Transverse colon (tissue), 4 donors: ENCODE measurements around the gene ONECUT3. TPM values are rescaled to one million over a fixed set of nuclear protein-coding genes. Genes with fewer than 3 reads are reported as not detected.

Experiments used
- DNase-seq: peaks from one replicate; pipeline ENCODE4 v3.0.0-alpha.2; 2019
- H3K27ac ChIP-seq, 4 donors: fragments of 200-600 bp; sonication (generic); 2 replicates each; pipeline ENCODE4 v1.5.1; 2016 to 2018; ENCODE audit warnings: inconsistent platforms in 4 of 4
- H3K27me3 ChIP-seq: fragments of 200-600 bp; sonication (generic); 2 replicates; pipeline ENCODE4 v1.5.1; 2017; ENCODE audit warnings: inconsistent platforms
- H3K36me3 ChIP-seq, 4 donors: fragments of 200-600 bp; sonication (generic); 2 replicates each; pipeline ENCODE4 v1.5.1; 2017 to 2019; ENCODE audit warnings: inconsistent platforms in 4 of 4
- H3K4me1 ChIP-seq, 4 donors: fragments of 200-600 bp; sonication (generic); 2 replicates each; pipeline ENCODE4 v1.5.1; 2017 to 2020; ENCODE audit warnings: inconsistent platforms in 4 of 4
- H3K4me3 ChIP-seq, 4 donors: fragments of 200-600 bp; sonication (generic); 1 replicate in 1 of 4; 2 replicates in 3 of 4; pipeline versions ENCODE4 v1.5.1 to v1.6.1; 2017 to 2019; ENCODE audit warnings: inconsistent platforms in 4 of 4
- H3K9me3 ChIP-seq, 2 donors: fragments of 200-600 bp; sonication (generic); 2 replicates each; pipeline ENCODE4 v1.5.1; 2017 to 2019; ENCODE audit warnings: inconsistent platforms in 2 of 2
- EP300 ChIP-seq: sonication (generic); formaldehyde crosslinking; IDR thresholded peaks from one replicate; pipeline ENCODE4 v1.6.1; 2017; ENCODE audit warnings: antibody characterized with exemption, low read depth
- POLR2A ChIP-seq: fragments of 450-650 bp; IDR thresholded peaks from one replicate; pipeline ENCODE4 v1.6.1; 2016; ENCODE audit warnings: antibody characterized with exemption, mild to moderate bottlenecking, moderate library complexity
- POLR2AphosphoS5 ChIP-seq, 3 donors: sonication (generic); formaldehyde crosslinking; IDR thresholded peaks; one replicate each; pipeline ENCODE4 v1.6.1; 2016; ENCODE audit warnings: antibody characterized with exemption in 3 of 3
- WGBS, 2 donors: methylation state at CpG; one replicate each; pipeline ENCODE4 v1.1.5; 2018; ENCODE audit warnings: low coverage in 1 of 2; 5-methylcytosine and 5-hydroxymethylcytosine counted together
- in situ Hi-C, 4 donors: fragments of 200-750 bp; cut with MboI; loops; one replicate each; pipeline versions ENCODE4 v1.15.0 to v1.15.1; 2017; ENCODE audit warnings: low sequenced_read_pairs in 3 of 4, low pct_ligation_motif_present in 1 of 4, low pct_unique_long_range_greater_than_20kb in 1 of 4
- intact Hi-C: fragments of 100-400 bp; cut with DNase I; formaldehyde crosslinking; loops from one replicate; pipeline ENCODE4 v1.15.1; 2023; ENCODE audit warnings: low total_unique reads
- total RNA-seq, 4 donors: library from RNA; depleted of rRNA; stranded (reverse); fragments of >200 nt; gene quantifications; one replicate each; pipeline ENCODE4 v1.1.0, GENCODE V29; 2016
- TF ChIP-seq, protein P1 (sequence below), 5 experiments: fragments of 200-600 bp in 3 of 5; fragments of 450-650 bp in 2 of 5; sonication (generic) in 3 of 5; IDR thresholded peaks; 1 replicate in 2 of 5; 2 replicates in 3 of 5; pipeline ENCODE4 v1.5.1; 2016 to 2017; ENCODE audit warnings: antibody characterized with exemption in 5 of 5, inconsistent platforms in 3 of 5, mild to moderate bottlenecking in 2 of 5, moderate library complexity in 1 of 5

The ONECUT3 gene
- total RNA-seq, 4 donors from 2014 or later = not detected

DNA sequence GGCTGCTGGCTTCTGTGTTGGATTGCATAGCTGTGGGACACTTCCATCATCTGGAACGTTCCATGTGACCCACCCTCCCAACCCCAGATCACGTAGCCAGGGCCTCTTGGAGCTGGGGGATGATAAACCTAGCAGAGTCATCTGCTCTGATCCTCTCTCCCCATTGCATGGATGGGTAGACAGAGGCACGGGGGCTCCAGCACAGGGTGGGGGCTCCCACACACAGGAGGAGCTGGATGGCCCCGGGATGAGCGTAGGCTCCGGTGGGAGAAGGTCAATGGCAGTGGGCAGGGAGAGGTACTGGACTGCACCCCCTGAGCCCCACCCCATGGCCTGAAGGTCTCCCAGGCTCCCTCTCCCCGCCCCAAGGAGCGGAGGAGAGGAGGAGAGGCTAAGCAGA, 33.4 kb downstream of the ONECUT3 start:
- intact Hi-C loops (loop anchor here (5.0 kb wide), 1 partner anchor 36 kb away; no protein-coding TSS in a partner anchor), in situ Hi-C loops (loop anchor here in 3 of 4 donors (25.0 kb wide), 1 partner anchor 249 kb away; no protein-coding TSS in a partner anchor)
- Histone ChIP-seq H3K36me3 (no peaks in the 10 kb centered on the region), H3K4me1 (peaks cover 0 to 7% (median 3%) of the 10 kb centered on the region in 4 donors), H3K27ac (no peak overlapping the region), H3K9me3 (peaks cover 5% of the 10 kb centered on the region in 2 donors), H3K27me3 (peaks cover 78% of the 10 kb centered on the region), H3K4me3 (no peak overlapping the region)
- no peak for DNase-seq
- 76% methylated on average over 8 of the region's 8 CpGs; no CpG with 5 or more reads in 1 of the 2 donors for WGBS, 2 donors
- TF ChIP-seq, protein P1, sequence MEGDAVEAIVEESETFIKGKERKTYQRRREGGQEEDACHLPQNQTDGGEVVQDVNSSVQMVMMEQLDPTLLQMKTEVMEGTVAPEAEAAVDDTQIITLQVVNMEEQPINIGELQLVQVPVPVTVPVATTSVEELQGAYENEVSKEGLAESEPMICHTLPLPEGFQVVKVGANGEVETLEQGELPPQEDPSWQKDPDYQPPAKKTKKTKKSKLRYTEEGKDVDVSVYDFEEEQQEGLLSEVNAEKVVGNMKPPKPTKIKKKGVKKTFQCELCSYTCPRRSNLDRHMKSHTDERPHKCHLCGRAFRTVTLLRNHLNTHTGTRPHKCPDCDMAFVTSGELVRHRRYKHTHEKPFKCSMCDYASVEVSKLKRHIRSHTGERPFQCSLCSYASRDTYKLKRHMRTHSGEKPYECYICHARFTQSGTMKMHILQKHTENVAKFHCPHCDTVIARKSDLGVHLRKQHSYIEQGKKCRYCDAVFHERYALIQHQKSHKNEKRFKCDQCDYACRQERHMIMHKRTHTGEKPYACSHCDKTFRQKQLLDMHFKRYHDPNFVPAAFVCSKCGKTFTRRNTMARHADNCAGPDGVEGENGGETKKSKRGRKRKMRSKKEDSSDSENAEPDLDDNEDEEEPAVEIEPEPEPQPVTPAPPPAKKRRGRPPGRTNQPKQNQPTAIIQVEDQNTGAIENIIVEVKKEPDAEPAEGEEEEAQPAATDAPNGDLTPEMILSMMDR (IDR thresholded peaks at IDR 0.05) = no peak
- no peak for TF ChIP-seq POLR2AphosphoS5 (IDR thresholded peaks at IDR 0.05)
- TF ChIP-seq POLR2A = no peak
- no peak for TF ChIP-seq EP300

DNA sequence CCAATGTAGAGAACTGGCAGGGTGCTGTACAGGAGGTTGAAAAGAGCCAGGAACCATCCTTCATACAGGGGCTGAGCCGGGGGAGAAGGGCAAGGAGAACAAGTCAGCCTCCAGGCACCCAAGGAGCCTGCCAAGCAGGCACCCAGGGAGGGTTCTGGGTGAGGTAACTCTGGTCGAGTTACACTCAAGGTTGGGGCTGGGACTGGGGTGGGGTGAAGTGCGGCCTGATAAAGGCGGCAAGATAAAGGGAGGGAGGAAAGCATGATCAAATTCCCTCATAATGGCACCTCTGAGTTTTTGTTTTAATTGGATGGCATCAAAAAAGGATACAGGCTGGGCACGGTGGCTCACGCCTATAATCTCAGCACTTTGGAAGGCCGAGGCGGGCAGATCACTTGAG, 33.8 kb downstream of the ONECUT3 start:
- 48 to 70% methylated on average over 2 to 8 of the region's 8 CpGs for whole genome bisulfite sequencing, 2 donors
- H3K27me3 ChIP-seq = peaks cover 74% of the 10 kb centered on the region
- DNase-seq = no peak
- intact Hi-C loops (loop anchor here (5.0 kb wide), 1 partner anchor 35 kb away; no protein-coding TSS in a partner anchor), in situ Hi-C loops (loop anchor here in 3 of 4 donors (25.0 kb wide), 1 partner anchor 250 kb away; no protein-coding TSS in a partner anchor)
- H3K36me3 ChIP-seq = no peaks in the 10 kb centered on the region
- peaks cover under 1% of the 10 kb centered on the region in 2 donors for H3K9me3 ChIP-seq
- H3K27ac ChIP-seq = no peak overlapping the region
- H3K4me3 ChIP-seq = no peak overlapping the region
- TF ChIP-seq POLR2AphosphoS5 (IDR thresholded peaks at IDR 0.05) (no peak), EP300 (no peak), POLR2A (no peak)
- TF ChIP-seq, protein P1 (IDR thresholded peaks at IDR 0.05) = no peak
- peaks cover 0 to 7% (median 3%) of the 10 kb centered on the region in 4 donors for H3K4me1 ChIP-seq

DNA sequence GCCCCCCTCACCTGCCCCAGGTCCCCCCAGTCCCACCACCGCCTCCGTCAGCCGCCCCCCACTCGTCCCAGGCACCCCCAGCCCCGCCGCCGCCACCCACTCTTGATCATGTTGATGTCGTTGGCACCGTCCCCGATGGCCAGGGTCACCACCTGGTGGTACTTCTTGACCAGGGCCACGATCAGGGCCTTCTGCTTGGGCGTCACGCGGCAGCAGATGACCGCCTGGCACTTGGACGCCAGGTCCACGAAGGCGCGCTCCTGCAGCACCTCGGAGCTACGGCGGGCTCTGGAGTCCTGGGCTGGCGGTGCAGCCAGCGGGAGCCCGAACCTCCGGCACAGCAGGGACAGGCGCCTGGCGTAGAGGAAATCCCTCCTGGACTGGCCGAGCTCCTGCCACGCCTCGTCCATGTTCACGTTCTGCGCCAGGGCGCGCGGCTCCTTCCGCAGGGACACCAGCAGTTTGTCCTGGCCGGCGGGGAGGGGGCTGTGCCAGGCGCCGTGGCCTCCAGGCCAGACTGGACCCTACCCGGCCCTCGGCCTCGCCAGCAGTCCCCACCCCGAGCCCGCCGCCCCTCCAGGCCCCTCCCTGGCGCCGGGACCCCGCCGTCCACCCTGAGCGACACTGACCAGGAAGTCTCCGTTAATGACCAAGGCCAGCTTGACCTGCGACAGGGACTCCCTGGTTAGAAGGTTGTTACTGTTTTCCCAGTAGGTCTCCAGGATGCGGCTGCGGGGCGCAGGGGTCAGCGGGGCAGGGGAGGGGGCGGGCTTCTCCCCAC, 36.1 kb downstream of the ONECUT3 start:
- H3K9me3 ChIP-seq = no peaks in the 10 kb centered on the region
- H3K36me3 ChIP-seq = no peaks in the 10 kb centered on the region
- no peak overlapping the region for H3K27ac ChIP-seq
- peak overlapping the region in 1 of 4 donors; percentile 16 for H3K4me3 ChIP-seq
- WGBS, 2 donors = 20% methylated on average over 43 of the region's 59 CpGs; no CpG with 5 or more reads in 1 of the 2 donors
- no peak for DNase-seq
- peaks cover 54% of the 10 kb centered on the region for H3K27me3 ChIP-seq
- TF ChIP-seq, protein P1 (IDR thresholded peaks at IDR 0.05) = no peak
- TF ChIP-seq EP300 (no peak), POLR2A (no peak), POLR2AphosphoS5 (IDR thresholded peaks at IDR 0.05) (no peak)
- peaks cover 0 to 9% (median 3%) of the 10 kb centered on the region in 4 donors for H3K4me1 ChIP-seq
- in situ Hi-C loops = loop anchor here in 3 of 4 donors (25.0 kb wide), 1 partner anchor 252 kb away; no protein-coding TSS in a partner anchor
- intact Hi-C loops = loop anchor here (5.0 kb wide), 1 partner anchor 33 kb away; no protein-coding TSS in a partner anchor

DNA sequence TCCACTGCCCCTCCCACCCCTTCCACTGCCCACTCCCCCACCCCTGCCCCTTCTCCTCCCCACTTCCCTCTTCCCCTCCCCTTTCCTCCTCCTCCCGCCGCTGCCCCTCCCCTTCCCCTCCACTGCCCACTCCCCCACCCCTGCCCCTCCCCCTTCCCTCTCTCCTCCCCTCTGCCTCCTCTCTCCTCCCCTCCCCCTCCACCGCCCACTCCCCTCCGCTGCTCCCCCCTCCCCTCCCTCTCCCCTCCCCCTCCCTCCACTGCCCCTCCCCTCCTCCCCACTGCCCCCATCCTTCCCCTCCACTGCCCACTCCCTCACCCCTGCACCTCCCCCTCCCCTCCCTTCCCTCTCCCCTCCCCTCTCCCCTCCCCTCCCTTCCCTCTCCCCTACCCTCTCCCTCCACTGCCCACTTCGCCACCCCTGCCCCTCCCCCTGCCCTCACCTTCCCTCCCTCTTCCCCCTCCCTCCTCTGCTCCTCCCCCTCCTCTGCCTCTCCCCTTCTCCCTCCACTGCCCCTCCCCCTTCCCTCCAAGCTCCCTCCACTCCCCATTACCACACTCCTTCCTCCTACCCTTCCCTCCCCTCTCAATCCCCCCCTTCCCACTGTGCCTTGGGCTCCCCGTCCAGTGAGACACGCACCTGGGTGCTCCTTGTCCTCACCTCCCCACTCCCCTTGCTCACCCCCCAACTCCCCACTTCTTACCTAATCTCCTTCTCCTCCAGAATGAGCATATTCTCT, 36.9 kb downstream of the ONECUT3 start:
- intact Hi-C loops (no loop called here), in situ Hi-C loops (loop anchor here in 3 of 4 donors (25.0 kb wide), 1 partner anchor 253 kb away; no protein-coding TSS in a partner anchor)
- Histone ChIP-seq H3K27me3 (peaks cover 48% of the 10 kb centered on the region), H3K36me3 (no peaks in the 10 kb centered on the region), H3K4me3 (peak overlapping the region in 1 of 4 donors; percentile 16), H3K9me3 (no peaks in the 10 kb centered on the region), H3K4me1 (peaks cover 0 to 15% (median 3%) of the 10 kb centered on the region in 4 donors), H3K27ac (no peak overlapping the region)
- no peak for DNase-seq
- 20% methylated on average over 4 of the region's 7 CpGs; no CpG with 5 or more reads in 1 of the 2 donors for WGBS, 2 donors
- TF ChIP-seq, protein P1 (IDR thresholded peaks at IDR 0.05) = no peak
- no peak for TF ChIP-seq EP300
- no peak for TF ChIP-seq POLR2A
- no peak for TF ChIP-seq POLR2AphosphoS5 (IDR thresholded peaks at IDR 0.05)
